Common myeloid progenitor, CD34-positive (primary cell): ENCODE measurements around the gene GJA5.

ENCODE experiments used
- CTCF ChIA-PET: fragments of 350-600 bp; sonication (Branson Sonifier 250); formaldehyde crosslinking; loops from one replicate; lab custom pipeline; 2021; ENCODE audit warnings: antibody characterized with exemption; lab: Charles Lee
- POLR2A ChIA-PET: fragments of 350-600 bp; sonication (Branson Sonifier 250); formaldehyde crosslinking; loops from one replicate; lab custom pipeline; 2021; ENCODE audit warnings: antibody characterized with exemption; lab: Charles Lee
- DNase-seq, 3 donors: peaks; one replicate each; pipeline versions ENCODE4 v3.0.0 to v3.0.0-alpha.2; 2013
- H3K27ac ChIP-seq, 2 experiments: 1 replicate in 1 of 2; 2 replicates in 1 of 2; pipeline ENCODE4 v1.7.0; 2013; ENCODE audit warnings: inconsistent platforms in 2 of 2, low read length in 2 of 2, mild to moderate bottlenecking in 2 of 2, low read depth in 1 of 2, moderate library complexity in 1 of 2; ENCODE audit not compliant: severe bottlenecking in 2 of 2, insufficient read depth in 1 of 2, poor library complexity in 1 of 2
- H3K27me3 ChIP-seq, 5 experiments: replicated peaks in 2 of 5; 1 replicate in 3 of 5; 2 replicates in 2 of 5; pipeline versions ENCODE4 v1.6.1 to v1.7.0; 2013; ENCODE audit warnings: low read length in 4 of 5, mild to moderate bottlenecking in 2 of 5, moderate library complexity in 2 of 5, inconsistent platforms in 1 of 5; ENCODE audit not compliant: insufficient read depth in 5 of 5, control insufficient read depth in 4 of 5
- H3K36me3 ChIP-seq, 4 experiments: 1 replicate in 2 of 4; 2 replicates in 2 of 4; pipeline versions ENCODE4 v1.6.1 to v1.7.0; 2013; ENCODE audit warnings: low read length in 3 of 4, control low read depth in 1 of 4, mild to moderate bottlenecking in 1 of 4; ENCODE audit not compliant: control insufficient read depth in 4 of 4, insufficient read depth in 4 of 4
- H3K4me1 ChIP-seq, 4 experiments: 1 replicate in 3 of 4; 2 replicates in 1 of 4; pipeline versions ENCODE4 v1.6.1 to v1.7.1; 2013; ENCODE audit warnings: low read length in 3 of 4, mild to moderate bottlenecking in 3 of 4, control low read depth in 1 of 4, inconsistent platforms in 1 of 4, moderate library complexity in 1 of 4; ENCODE audit not compliant: control insufficient read depth in 4 of 4, insufficient read depth in 4 of 4; ENCODE audit errors: control extremely low read depth in 1 of 4
- H3K4me3 ChIP-seq, 7 experiments: 1 replicate in 4 of 7; 2 replicates in 3 of 7; pipeline versions ENCODE4 v1.5.1 to v1.7.0; 2013; ENCODE audit warnings: mild to moderate bottlenecking in 7 of 7, low read length in 6 of 7, moderate library complexity in 6 of 7, inconsistent platforms in 2 of 7, low read depth in 2 of 7, control low read depth in 1 of 7; ENCODE audit not compliant: insufficient read depth in 4 of 7, control insufficient read depth in 1 of 7; ENCODE audit errors: extremely low read depth in 1 of 7
- H3K9me3 ChIP-seq, 5 experiments: 1 replicate in 4 of 5; 2 replicates in 1 of 5; pipeline versions ENCODE4 v1.6.1 to v1.7.1; 2013; ENCODE audit warnings: low read length in 4 of 5, mild to moderate bottlenecking in 2 of 5, inconsistent platforms in 1 of 5, low read depth in 1 of 5, moderate library complexity in 1 of 5; ENCODE audit not compliant: control insufficient read depth in 4 of 5, insufficient read depth in 2 of 5; ENCODE audit errors: control extremely low read depth in 1 of 5
- WGBS: methylation state at CpG from one replicate; pipeline ENCODE4 v1.1.5; 2013; ENCODE audit not compliant: insufficient coverage; 5-methylcytosine and 5-hydroxymethylcytosine counted together

GJA5 gene

GRCh38 chr1:147729315-147729714, 31.1 kb downstream of the GJA5 start:
- CTCF ChIA-PET, result no interaction called here
- no peak overlapping the region for H3K4me3 ChIP-seq
- H3K27ac ChIP-seq, result no peak overlapping the region
- peaks cover 0 to 2% (median 0%) of the 10 kb centered on the region in 4 experiments for H3K4me1 ChIP-seq
- H3K9me3 ChIP-seq, result peaks cover 0 to 2% (median 0%) of the 10 kb centered on the region in 5 experiments
- no peaks in the 10 kb centered on the region for H3K27me3 ChIP-seq
- DNase-seq, result no peak
- H3K36me3 ChIP-seq, result no peaks in the 10 kb centered on the region
- no CpG with 5 or more reads among the region's 2 CpGs for whole genome bisulfite sequencing
- POLR2A ChIA-PET, result no interaction called here

GRCh38 chr1:147726168-147726567, 34.2 kb downstream of the GJA5 start:
- Histone ChIP-seq H3K27ac (no peak overlapping the region), H3K4me1 (peaks cover 0 to 2% (median 0%) of the 10 kb centered on the region in 4 experiments), H3K27me3 (no peaks in the 10 kb centered on the region), H3K9me3 (no peaks in the 10 kb centered on the region), H3K36me3 (no peaks in the 10 kb centered on the region), H3K4me3 (no peak overlapping the region)
- CTCF ChIA-PET, result interaction anchor here (1.0 to 1.7 kb wide), 6 partner anchors 11 to 170 kb away, joined by 3 to 7 read pairs (median 4); no protein-coding TSS in a partner anchor
- DNase-seq, result peak in 2 of 3 donors; percentile 19
- POLR2A ChIA-PET, result no interaction called here
- WGBS, result 70% methylated on average over 2 of the region's 2 CpGs

DNA sequence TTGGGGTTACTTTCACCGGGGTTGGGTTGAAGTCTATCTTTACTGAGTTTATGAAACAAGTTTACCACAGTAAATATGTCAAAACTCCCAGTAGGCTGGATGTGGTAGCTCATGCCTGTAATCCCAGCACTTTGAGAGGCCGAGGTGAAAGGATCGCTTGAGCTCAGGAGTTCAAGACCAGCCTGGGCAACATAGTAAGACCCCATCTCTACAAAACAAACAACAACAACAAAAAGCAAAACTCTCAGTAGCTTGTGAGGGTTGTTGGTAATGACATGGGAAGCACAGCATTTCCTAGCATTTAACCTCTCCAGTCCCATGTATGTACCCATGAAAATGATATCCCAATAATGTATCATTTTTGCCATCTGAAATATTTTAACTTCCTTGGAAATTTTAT, 34.7 kb downstream of the GJA5 start:
- no peaks in the 10 kb centered on the region for H3K9me3 ChIP-seq
- no peaks in the 10 kb centered on the region for H3K27me3 ChIP-seq
- H3K27ac ChIP-seq, result no peak overlapping the region
- CTCF ChIA-PET, result interaction anchor here (1.0 to 1.7 kb wide), 6 partner anchors 10 to 171 kb away, joined by 3 to 7 read pairs (median 4); no protein-coding TSS in a partner anchor
- H3K4me1 ChIP-seq, result peaks cover 0 to 2% (median 0%) of the 10 kb centered on the region in 4 experiments
- DNase-seq, result no peak
- no peak overlapping the region for H3K4me3 ChIP-seq
- no CpG with 5 or more reads among the region's 3 CpGs for WGBS
- H3K36me3 ChIP-seq, result no peaks in the 10 kb centered on the region
- POLR2A ChIA-PET, result no interaction called here

GRCh38 chr1:147723691-147724323, 36.6 kb downstream of the GJA5 start:
- Histone ChIP-seq H3K27ac (no peak overlapping the region), H3K9me3 (peaks cover 0 to 6% (median 0%) of the 10 kb centered on the region in 5 experiments), H3K27me3 (no peaks in the 10 kb centered on the region), H3K4me1 (peaks cover 0 to 2% (median 0%) of the 10 kb centered on the region in 4 experiments), H3K4me3 (no peak overlapping the region), H3K36me3 (no peaks in the 10 kb centered on the region)
- POLR2A ChIA-PET, result interaction anchor here (0.7 kb wide), 1 partner anchor 168 kb away, joined by 4 read pairs; no protein-coding TSS in a partner anchor
- WGBS, result 43% methylated on average over 7 of the region's 7 CpGs
- CTCF ChIA-PET, result interaction anchor here (0.7 to 2.6 kb wide), 6 partner anchors 8 to 175 kb away, joined by 3 to 27 read pairs (median 4); no protein-coding TSS in a partner anchor
- DNase-seq, result peak; percentile 32 to 63 (median 56)

DNA sequence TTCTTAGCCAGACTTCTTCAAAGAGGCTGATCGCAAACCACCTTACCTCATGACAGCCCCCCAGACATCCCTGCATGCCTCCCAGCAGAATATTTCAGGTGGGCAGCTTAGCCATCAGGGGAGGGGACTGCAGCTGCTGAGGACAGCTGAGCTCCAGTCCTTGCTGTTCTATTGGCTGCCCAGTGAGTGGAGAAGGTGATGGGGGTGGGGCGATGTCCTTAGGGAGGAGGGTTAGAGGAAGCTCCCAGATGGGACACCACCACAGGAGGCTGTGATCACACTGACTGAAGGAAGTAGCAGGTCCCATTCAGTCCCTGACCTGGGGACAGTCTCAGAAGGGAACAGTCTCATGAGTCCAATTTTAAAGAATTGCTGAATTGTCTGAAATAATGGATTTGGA, 38.3 kb downstream of the GJA5 start:
- Histone ChIP-seq H3K4me3 (no peak overlapping the region), H3K27me3 (no peaks in the 10 kb centered on the region), H3K27ac (no peak overlapping the region), H3K9me3 (peaks cover 0 to 8% (median 0%) of the 10 kb centered on the region in 5 experiments), H3K4me1 (peaks cover 2 to 11% (median 7%) of the 10 kb centered on the region in 4 experiments), H3K36me3 (no peaks in the 10 kb centered on the region)
- DNase-seq, result no peak
- WGBS, result 94% methylated on average over 2 of the region's 2 CpGs
- ChIA-PET POLR2A (no interaction called here), CTCF (interaction anchor here (0.8 to 2.6 kb wide), 5 partner anchors 20 to 173 kb away, joined by 3 to 27 read pairs (median 5); no protein-coding TSS in a partner anchor)

DNA sequence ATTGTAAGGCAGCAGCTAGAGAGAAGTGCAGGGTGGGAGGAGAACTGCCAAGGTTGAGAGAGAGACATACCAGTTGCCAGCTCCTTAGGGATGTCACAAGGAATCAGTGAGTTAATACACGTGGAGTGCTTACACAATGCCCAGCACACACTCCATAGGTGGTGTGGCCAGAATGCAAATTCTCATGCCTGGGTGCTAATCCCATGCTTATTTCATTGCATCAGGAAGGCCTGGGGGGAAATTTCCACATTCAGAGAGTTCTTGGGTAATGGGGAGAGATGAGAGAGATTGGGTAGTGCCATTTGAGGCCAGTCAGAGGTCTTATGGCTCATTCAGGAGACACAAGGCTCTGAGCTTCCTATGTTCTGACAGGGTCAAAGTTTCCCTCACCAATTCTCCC, 38.7 kb downstream of the GJA5 start:
- CTCF ChIA-PET, result interaction anchor here (0.8 to 1.9 kb wide), 4 partner anchors 20 to 173 kb away, joined by 3 to 5 read pairs (median 4); no protein-coding TSS in a partner anchor
- H3K27me3 ChIP-seq, result no peaks in the 10 kb centered on the region
- DNase-seq, result no peak
- POLR2A ChIA-PET, result no interaction called here
- WGBS, result 100% methylated on average over 1 of the region's 1 CpG
- H3K27ac ChIP-seq, result no peak overlapping the region
- H3K4me3 ChIP-seq, result no peak overlapping the region
- H3K36me3 ChIP-seq, result no peaks in the 10 kb centered on the region
- peaks cover 0 to 8% (median 0%) of the 10 kb centered on the region in 5 experiments for H3K9me3 ChIP-seq
- peaks cover 2 to 11% (median 7%) of the 10 kb centered on the region in 4 experiments for H3K4me1 ChIP-seq

- 95% methylated on average over 2 of the region's 4 CpGs for WGBS
- no peak for DNase-seq
- H3K4me1 ChIP-seq, result peaks cover 2 to 9% (median 7%) of the 10 kb centered on the region in 4 experiments
- H3K4me3 ChIP-seq, result no peak overlapping the region
- H3K27ac ChIP-seq, result no peak overlapping the region
- peaks cover 0 to 8% (median 0%) of the 10 kb centered on the region in 5 experiments for H3K9me3 ChIP-seq
- no peaks in the 10 kb centered on the region for H3K27me3 ChIP-seq
- ChIA-PET POLR2A (no interaction called here), CTCF (interaction anchor here (1.8 to 1.9 kb wide), 2 partner anchors 19 to 168 kb away, joined by 4 to 5 read pairs; no protein-coding TSS in a partner anchor)
- H3K36me3 ChIP-seq, result no peaks in the 10 kb centered on the region
These were observed 39.8 kb downstream of the GJA5 start for GRCh38 chr1:147720557-147720956.
